Stimulated activated CD8-positive, alpha-beta memory T cell treated with anti-CD3 and anti-CD28 coated beads, Interleukin-4, amount 100 ng/mL, for 24 hours (primary cell): ENCODE results near the gene CRYGD.
"Not testable (repeated sequence)": the region's sequence is repeated elsewhere in the genome, so short reads cannot be mapped to it uniquely, and the experiment has no call there.

ENCODE experiments used
- DNase-seq: peaks from one replicate; pipeline ENCODE4 v3.0.0-alpha.2; 2020; ENCODE audit warnings: low read depth

The CRYGD gene

DNA sequence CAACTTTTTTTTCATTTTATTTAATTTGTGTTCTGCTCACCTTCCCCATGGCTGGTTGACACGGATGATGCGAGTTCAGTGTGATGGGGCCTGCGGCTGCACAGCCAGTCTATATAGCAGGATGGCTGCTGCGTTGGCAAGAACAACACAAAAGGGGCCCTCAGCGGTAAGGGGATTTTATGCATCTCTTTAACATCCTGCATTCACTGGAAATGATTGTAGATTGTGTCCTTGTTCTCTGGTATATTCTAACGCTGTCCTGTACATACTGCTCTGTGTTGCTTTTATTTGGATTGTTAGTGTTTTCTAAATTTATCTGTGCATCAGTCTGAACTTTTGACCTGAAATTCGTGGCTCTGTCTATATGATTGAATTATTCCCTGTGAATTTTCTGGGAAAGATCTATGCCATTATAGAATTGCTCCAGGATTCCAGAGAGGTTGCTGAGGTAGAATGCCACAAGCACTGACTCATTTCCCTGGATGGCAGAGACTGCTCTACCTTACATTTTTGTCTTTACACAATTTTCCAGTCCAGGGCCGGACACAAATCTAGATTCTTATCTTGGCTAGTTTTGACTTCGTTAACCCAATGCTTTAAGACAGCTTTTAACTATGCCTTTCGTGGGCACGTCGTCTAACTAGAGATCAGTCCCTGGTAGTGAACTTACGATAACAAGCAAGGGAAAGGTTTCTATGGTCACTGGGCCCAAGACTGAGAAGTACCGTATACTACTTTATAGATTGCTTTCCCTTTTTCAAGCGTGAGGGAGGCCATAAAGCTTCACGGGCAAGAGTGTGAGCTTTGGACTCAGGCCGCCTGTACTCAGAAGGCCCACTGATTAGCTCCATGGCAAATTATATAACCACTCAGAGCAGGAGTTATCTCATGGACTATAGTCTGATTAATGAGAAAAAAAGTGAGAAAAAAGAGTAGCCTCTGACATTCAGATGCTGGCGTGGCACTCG is 5.7 kb upstream of the CRYGD start, which contains the start of gene CRYGC:
Gene CRYGC (minus strand): TSS at position 85 of the 968 bp plus-strand sequence. CDS start 36 bp downstream, at position 49.
- no peak for DNase-seq

DNA sequence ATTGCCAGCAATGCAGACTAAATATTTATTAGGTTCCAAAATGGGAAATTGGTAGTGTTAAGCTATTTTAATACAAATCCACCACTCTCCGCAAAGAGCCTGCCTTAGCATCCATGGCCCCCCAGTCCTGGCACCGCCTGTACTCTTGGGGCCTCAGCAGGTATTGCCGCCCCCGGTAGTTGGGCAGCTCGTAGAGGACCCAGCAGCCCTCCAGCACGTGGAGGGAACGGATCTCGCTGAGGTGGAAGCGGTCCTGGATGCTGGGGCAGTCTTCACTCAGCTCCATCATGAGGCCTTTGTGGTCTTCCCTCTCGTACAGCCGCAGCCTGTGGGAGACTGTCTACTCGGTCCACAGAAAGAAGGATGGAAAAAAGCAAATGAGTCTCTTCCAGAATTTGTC is 3.8 kb upstream of the CRYGD start:
- no peak for DNase-seq

DNA sequence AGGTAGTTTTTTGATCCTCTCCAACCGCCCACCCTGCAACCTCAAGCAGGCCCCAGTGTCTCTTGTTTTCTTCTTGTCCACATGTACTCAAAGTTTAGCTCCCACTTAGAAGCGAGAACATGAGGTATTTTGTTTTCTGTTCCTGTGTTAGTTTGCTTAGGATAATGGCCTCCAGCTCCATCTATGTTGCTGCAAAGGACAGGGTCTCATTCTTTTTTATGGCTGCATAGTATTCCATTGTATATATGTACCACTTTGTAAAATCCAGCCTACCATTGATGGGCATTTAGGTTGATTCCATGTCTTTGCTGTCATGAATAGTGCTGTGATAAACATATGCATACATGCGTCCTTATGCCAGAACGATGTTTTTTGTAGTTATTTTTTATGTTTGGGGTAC is 2.8 kb upstream of the CRYGD start:
- no peak for DNase-seq

DNA sequence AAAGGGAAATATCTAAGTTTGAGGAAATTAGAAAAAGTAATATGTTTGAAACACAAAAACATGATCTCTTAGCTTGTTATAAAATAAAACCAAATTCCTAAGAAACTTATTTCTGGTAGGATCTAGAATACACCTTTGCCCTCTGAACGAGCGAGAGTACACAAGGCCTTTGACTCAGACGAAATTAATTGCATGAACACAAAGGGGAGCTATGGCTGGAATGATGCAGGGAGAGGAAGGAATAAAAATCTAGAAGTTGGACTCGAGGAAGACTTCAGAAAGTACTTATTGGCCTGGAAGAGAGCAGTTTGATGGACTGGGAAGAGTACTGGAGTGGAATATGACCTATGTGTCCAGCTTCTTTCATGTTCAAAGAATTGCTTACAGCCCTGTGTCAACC is 927 bp upstream of the CRYGD start:
- DNase-seq, result no peak

DNA sequence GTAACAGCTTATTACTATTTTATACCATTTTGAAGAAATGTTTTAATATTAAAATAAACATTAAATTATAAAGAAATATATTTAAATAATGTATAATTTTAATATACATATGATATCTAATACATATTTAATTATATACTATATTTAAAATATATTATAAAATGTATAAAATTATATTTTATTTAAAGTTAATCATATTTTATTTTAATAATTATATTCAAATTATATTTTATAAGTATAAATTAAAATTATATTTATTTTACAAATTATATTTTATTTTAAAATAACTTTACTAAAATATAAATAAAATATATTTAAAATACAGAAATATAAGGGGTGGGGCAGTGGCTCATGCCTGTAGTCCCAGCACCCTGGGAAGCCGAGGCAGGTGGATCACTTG is 2.1 kb downstream of the CRYGD start:
- DNase-seq, result no peak

DNA sequence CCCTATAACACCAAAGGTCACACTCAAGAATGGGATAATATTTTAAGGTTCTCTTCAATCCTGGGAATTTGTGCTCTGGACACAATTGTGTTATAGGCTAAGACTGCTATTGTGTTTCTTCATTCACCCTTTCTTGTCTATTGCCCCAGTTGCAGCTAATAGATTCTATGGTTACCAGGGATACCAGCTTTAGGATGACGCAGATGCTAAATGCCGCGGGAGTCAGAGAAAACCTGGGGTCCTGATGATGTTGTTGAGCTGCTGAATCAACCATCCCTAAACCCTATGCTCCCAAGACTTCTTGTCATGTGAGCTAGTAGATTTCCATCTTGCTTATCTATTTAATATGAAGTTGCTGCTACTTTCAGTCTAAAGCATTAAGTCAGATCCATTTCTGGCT is 5.4 kb downstream of the CRYGD start:
- DNase-seq, result no peak

DNA sequence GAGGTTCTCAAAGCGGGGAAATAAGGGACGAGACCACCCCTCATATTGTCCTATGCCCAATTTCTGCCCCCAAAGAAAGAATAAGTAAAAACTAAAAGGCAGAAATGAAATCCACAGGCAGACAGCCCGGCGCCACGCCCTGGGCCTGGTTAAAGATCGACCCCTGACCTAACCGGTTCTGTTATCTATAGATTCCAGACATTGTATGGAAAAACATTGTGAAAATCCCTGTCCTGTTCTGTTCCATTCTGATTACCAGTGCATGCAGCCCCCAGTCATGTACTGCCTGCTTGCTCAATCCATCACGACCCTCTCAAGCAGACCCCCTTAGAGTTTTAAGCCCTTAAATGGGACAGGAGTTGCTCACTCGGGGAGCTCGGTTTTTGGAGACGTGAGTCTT is 6.9 kb downstream of the CRYGD start:
- DNase-seq, result not testable (repeated sequence)

DNA sequence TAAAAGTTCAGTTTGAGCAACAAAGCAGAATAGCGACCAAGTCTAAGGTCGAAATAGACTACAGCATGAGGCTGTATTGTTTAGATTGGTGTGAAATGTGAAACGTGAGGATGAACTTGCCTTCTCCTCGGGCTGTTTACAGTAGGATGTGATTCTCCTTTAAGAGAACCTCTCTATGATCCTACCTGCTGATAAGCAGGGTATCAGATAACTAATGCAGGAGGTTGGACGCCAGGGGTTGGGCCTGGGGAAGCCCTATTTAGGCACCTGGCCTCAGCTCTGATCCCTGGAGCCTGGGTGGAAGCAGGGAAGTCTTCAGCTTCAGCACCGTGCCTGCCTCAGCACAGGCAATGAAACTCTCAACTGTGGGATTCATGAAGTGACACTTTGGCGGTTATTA is 11.4 kb downstream of the CRYGD start:
- DNase-seq, result no peak

DNA sequence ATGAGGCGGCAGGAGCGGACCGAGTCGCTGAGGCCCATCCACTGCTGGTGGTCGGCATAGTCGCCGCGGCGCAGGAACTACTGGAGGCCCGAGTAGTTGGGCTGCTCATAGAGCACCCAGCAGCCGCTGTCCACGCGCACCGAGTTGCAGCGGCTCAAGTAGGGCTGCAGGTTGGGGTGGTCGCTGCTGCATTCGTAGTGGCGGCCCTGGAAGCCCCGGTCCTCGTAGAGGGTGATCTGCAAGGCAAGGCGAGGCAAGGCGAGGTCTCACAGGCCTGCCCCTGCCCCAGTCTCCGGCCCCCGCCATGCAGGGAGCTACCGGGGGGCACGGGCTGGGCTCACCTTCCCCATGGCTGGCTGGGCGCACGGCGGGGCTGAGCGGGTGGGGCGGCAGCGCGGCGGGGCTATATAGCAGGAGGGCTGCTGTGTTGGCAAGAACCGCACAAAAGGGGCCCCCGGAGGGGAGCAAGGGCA is 12.0 kb downstream of the CRYGD start:
- not testable (repeated sequence) for DNase-seq

DNA sequence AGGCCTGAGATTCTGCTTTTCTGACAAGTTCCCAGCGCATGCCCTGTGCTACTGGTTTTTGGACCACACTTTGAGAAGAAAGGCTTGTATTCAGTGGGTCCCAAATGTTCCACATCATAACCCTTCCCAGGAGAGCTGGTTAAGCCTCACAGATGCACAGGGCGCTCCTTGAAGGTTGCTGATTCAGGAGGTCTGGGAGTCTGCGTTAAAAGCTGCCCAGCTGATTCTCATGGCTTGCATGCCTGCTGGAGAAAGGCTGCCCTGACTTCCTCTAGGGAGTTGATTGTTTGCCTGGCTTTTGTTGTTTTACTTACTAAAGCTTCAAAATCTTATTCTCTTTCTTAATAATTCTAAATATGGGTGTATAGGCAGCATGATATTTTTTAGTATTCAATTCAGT is 20.7 kb downstream of the CRYGD start:
- DNase-seq, result no peak

DNA sequence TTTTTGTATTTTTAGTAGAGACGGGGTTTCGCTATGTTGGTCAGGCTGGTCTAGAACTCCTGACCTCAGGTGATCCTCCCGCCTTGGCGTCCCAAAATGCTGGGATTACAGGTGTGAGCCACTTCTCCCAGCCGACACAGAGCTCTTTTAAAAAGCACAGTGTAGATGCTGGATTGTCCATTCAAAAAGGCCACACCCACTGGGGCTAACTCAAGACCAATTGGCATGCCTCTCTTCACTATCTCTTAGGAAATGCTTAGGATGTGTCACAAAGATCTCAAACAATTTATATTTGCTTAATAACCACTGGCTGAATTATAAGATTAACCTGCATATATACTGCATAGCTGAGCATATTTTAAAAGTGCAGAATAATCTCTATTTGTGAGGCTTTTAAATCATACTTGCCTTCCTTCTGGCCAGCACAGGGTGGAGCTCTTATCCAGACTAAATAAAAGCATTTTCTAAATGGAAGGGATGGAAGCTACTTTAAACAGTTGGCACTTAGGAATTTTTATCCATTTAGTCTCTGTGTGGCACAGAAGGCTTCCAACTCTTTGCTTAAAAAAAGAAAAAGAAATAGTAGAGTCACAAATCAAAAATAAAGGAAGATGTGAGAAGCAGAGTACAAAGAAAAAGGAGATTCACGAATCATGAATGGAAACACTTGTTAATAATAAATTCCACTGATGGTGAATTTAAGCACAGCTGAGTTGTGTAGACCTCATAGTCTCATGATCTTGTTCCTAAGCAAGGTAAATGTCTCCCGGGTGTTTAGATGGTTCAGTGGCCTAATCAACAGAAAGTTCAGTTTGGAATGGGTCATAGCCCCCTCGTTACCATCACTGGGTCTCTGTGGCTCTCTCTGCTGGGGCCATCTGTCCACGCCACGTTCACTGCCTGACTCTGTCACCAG is 22.4 kb downstream of the CRYGD start:
- no peak for DNase-seq

DNA sequence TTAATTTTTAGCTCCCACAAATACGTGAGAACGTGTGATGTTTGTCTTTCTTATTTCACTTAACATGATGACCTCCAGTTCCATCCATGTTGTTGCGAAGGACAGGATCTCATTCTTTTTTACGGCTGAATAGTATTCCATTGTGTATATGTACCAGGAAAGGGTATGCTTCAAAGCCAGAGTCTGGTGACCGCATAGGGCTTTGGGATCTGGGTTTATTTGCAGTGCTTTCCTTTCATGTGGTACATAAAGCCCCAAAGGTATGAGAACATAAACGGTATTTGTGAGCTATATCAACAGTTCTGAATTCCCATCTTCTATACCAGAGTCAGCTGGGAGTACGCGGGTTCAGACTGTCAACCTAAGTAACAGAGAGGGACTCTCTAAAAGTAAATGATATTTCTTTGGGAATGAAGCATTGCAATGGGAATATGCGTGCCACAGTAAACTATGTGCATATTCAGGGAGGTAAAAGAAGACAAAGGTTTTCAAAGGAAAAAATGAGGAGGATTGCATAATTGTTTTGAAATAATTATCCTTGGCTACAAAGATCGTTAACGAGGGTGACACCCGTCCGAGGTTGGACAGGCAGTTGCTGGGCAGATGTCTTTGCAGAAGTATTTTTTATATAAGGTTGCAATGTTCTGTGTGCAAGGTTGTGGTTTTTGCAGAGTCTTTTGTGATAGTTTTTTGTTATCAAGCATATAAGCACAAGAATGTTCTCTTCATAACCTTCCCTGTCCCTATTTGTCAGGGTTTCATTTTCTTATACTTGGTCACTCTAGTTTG is 24.4 kb downstream of the CRYGD start:
- no peak for DNase-seq

DNA sequence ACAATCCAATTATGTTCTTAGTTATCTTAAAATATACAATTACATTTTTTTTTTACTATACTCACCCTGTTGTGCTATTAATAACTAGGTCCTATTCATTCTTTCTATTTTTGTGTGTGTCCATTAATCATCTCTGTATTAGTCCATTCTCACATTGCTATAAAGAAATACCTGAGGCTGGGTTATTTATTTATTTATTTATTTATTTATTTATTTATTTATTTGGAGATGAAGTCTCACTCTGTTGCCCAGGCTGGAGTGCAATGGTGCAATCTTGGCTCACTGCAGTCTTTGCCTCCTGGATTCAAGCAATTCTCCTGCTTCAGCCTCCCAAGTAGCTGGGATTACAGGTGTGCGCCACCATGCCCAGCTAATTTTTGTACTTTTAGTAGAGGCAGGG is 25.6 kb downstream of the CRYGD start:
- not testable (repeated sequence) for DNase-seq

DNA sequence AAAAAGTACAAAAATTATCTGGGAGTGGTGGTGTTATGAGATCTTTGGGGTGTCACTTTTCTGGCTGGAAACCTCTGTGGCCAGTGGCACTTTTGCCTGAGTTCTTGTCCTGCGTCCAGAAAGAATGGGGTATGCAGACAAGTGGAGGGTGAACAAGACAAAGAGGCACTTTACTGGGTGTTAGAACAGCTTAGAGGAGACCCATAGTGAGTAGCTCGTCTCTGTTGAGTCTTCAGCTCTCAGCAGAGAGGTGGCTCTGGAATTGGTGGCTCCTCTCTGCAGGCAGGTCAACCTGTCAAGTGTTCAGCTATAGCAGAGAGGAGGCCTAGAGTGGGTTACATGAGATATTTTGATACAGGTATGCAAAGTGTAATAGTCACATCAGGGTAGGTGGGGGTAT is 26.1 kb downstream of the CRYGD start:
- DNase-seq, result no peak

DNA sequence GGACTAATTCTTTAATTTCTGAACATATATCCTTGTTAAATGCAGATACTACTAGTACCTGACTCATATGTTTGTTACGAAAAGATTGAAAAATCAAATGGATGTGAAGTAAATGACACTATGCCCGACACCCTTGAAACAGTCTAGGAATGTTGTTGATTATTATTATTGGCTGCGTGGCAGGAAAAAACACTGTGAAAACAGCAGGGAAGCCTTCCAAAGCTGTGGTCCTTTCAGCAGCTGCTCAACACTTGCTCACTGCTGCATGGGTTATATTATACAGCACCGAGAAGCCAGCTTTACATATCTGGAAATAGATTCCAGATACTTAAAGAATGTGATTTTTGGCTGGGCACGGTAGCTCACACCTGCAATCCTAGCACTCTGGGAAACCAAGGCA is 26.5 kb downstream of the CRYGD start:
- no peak for DNase-seq

DNA sequence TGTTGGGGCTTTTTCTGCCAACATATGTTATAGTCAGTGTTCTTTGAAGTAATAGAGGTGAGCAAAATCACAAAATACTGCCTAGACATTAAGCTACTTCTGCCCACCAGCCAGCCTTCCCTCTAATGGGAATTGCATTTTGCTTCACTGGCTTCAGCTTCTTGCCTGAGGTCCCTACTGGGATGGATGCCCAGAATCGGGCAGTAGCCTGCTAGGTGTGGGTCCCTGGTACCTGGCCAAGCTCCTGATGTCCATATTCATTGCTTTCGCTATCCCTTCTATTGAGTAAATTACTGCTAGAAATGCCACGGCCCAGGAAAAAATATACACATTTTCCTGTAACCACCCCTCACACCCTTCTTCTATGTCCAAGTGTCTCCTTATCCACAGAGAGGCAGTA is 27.0 kb downstream of the CRYGD start:
- no peak for DNase-seq

DNA sequence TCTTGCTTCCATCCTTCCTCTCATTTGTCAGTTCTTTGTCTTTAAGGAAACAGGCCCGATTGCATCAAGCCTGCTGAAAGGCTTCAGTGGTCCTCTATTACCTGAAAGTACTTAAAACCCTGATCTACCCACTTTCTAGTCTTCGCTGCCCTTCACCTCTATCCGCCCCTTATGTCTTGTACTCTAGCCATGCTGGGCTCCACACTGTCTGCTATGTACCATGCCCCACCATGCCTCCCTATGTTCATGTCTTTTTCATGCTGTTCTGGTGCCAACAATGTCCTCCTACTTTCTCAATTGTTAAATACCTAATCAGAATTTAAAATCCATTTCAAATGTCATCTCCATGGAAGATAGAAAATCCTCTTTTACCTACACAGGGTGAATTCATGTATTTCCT is 28.2 kb downstream of the CRYGD start:
- DNase-seq, result no peak

DNA sequence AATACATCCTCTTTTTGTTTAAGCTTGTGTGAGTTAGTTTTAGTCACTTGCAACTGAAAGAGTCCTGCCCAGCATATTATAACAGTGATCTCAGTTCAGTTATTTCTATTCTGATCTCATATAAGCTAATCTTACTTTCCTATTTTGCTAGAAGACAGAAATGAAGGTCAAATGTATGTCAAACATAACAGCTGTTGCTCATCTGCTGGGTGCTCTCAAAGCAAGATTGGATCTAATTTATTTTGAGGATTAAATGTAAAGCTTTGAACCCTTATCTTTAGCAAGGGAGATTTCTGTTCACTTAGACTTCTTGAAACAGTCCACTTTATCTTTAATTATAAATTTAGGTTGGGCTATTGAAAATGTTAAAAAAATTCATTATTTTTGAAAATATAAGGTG is 31.2 kb downstream of the CRYGD start:
- no peak for DNase-seq

DNA sequence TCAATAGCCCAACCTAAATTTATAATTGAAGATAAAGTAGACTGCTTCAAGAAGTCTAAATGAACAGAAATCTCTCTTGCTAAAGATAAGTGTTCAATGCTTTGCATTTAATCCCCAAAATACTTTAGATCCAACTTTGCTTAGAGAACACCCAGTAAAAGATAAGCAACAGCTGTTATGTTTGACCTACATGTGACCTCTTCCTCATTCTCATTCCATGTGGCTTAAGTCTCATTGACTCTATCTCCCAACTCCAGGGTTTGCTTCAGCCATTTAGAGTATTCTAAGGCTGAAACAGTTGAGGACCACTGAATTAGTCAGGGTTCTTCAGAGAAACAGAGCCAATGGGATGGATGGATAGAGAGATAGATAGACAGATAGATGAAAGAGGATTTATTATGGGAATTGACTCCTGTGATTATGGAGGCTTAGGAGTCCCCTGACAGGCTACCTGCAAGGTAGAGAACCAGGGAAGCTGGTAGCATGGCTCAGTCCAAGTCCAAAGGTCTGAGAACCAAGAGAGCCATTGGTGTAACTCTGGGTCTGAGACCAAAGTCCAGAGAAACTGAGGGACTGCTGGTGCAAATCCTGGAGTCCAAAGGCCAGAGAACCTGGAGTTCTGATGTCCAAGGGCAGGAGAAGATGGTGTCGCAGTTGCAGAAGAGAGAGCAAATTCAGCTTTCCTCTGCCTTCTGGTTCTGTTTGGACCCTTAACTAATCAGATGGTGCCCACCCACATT is 32.1 kb downstream of the CRYGD start:
- no peak for DNase-seq

DNA sequence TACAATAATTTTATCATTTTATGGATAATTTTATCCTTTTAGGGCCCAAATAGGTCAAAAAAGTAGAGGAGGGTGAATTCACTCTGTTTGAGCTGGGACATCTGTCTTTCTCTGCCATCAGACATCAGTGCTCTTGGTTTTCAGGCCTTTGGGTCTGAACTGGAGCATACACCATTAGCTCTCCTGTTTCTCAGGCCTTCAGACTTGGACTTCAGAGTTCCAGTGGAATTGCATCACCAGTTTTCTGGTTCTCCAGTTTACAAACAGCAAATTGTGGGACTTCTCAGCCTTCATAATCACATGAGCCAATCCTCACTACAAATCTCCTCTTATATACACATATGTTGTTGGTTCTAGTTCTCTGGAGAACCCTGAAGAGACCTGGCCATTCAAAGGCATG is 33.9 kb downstream of the CRYGD start:
- no peak for DNase-seq

DNA sequence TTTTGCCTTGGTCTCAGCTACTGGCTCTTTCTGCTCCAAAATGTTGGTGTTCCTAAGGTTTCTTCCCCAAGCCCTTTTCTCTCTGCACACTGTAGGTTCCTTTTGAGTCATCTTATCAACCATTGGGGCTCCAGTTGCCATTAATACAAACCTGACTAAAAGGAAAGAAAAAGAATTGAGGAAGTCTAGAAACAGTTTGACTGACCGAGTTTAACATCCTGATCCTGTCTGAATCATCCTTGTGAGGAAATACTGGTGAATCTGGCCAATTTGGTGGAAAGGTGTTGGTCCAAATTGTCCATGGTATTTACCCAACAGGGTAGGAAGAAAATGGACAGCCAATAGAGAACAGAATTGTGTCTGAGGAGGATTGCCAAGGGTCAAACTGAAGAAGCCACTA is 38.3 kb downstream of the CRYGD start:
- DNase-seq, result no peak
